Kasumi-1 (cell line): ENCODE results near the gene EXOSC9.

ENCODE experiments used
- DNase-seq, 2 experiments: peaks; one replicate each; lab custom pipeline; 2025; lab: John Stamatoyannopoulos, UW

EXOSC9 gene

DNA sequence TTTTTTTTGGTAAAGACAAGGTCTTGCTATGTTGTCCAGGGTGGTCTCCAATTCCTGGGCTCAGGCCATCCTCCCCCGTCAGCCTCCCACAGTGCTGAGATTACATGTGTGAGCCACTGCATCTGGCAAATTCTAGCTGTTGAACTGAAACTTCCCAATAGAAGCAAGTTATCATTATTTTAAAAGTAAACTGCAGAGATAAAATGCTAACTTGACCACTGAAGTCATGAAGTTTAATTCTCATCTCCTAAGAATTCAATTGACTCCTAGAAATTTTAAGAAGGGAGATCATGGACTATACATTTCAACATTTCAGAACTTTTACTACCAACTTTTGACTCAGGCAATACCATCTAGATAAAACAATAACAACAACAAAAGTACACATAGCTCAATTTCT is 11.7 kb upstream of the EXOSC9 start:
- DNase-seq = no peak

DNA sequence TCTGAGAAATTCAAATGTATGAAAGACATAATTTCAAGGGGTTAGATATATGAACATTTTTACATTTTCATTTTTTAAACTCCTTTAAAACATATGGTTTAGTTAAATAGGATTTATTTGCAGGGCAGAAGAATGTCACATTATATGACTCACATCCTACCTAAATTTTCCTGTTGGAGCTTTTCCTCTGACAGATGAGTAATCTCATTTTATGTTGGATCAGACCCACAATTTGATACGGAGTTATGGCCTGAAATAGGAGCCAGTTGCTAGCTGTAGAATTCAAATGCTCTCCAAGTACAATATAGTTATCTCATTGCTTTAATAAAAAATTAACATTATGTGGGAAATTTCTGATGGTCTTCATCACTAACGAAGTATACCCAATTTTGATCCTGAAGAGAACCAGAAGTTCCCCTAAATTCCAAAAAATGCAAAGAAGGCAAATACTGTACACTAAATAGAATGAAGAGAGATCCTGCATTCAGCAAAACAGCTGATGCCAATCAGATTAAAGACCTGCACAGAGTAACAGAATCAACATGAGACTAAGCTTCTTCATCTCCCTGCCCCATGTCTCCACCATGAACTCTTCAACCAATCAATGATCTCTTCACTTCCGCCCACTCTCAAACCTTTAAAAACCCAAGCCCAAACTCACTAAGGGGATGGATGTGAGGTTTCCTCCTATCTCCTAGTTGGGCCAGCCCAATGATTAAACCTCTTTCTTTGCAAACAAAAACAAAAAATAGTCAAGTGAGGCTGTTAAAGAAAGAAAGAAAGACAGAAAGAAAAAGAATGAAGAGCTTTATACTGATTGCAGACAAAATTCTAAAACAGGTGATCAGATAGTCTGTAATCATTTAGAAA is 10.9 kb upstream of the EXOSC9 start:
- no peak for DNase-seq

DNA sequence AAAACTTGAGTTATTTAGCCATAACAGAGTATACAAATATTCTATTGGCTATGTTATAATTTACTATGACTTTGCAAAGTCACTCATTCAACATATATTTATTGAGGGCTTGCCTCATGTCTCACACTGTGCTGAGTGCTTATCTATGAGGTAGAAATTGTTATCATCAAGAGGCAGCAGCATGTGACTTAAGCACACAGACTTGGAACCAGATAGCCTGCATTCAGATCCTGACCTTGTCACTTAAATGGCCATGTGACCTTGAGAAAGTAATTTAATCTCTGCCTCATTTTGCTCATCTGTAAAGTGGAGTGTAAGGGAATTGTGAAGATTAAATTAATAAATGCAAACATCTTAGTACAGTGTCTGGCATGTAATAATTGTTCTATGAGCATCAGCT is 10.1 kb upstream of the EXOSC9 start:
- DNase-seq = no peak

DNA sequence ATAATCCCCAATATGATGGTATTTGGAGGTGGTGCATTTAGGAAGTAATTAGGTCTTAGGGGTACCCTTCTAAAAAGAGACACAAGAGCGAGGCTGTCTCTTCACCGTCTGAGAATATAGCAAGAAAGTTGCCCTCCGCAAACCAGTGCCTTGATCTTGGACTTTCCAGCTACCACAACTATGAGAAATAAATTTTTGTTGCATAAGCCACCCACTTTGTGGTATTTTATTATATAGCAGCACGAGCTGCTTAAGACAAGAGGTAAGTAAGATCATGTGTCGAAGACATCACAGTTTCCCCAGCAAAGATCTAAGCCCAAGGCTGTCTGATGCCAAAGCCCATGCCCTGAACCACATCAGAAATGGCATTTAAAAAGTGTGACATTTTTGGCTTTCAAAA is 9.6 kb upstream of the EXOSC9 start:
- DNase-seq = no peak

DNA sequence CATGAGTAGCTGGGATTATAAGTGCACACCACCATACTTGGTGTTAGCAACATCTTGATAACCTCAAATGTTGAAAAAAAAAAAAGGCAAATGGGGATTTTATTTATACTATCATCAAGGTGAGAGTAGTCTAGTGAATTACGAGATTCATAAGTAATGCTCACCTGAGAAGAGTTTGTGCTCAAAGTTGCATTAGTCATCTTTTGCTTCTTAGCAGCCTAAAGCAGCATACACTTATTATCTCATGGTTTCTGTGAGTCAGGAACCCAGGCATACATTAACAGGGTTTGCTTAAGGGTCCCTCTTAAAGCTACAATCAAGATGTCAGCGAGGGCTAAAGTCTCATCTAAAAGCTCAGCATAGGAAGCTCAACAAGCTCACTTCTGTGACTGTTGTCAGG is 8.2 kb upstream of the EXOSC9 start:
- DNase-seq = no peak

DNA sequence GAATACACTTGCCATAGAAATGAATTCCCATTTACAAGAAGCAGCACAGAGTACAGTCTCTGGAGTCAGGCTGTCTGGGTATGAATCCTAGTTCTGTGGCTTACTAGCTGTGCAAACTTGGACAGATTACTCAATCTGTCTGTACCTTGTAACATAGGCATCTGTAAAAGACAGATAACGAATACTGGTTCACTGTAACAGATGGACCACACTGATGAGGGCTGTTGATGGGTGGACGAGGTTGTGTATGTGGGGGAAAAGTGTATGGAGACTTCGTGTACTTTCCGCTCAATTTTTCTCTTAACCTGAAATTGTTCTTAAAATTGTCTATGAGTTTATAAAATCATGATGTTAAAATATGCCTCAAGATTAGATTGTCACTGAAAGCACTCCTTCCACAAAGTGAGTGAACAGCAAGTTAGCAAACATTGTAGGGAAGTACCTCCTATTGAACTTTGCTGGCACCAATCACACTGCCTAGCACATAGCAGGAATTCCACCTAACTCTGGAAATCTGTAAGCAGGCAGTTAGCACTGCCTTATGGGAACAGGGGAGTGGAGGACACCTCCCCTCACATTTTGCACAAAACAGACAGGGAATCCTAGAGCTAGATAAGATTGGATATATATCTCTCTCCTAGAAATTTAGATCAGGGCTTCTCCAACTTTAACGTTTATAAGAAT is 6.5 kb upstream of the EXOSC9 start:
- DNase-seq = no peak

DNA sequence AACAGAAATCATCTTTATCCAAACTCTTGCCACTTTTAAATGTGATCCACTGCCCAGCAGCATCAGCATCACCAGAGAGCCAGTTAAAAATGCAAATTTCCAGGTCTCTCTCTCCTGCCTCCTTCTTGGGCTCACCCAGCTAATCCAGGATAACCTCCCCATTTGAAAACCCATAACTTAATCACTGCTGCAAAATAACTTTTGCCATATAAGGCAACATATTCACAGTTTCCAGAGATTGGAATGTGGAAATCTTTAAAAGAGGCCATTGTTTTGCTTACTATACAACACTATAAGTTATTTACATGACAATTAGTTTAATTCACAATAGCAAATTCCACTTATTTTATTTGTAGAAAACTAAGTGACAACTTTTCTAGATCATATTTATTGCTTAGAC is 4.8 kb upstream of the EXOSC9 start:
- DNase-seq = no peak

DNA sequence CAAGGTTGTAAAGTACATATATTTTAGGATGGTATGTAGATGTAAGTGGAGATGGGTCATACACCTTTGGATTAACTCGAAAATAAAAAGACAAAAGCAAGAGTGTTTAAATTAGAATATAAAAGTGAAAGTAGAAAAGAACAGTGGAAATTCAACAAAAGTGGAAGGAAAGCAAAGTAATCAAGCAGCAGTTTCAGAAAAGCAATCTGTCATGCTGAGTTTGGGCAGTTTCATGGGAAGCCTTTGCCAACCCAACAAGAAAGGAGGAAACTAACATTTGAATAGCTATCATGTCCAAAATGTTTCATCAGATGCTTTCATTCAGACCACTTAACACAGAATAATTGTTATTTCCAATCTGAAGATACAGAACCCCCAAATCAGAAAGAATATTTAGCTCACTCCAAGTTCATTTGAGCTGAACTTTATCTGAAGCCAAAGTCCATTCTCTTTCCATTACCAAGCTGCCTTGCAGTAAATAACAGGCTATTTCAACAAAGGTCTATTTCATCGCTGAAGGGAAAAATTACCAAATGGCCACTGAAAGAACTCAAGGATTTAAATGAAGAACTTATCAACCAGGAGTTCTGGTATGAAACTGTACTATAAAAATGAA is 1.8 kb upstream of the EXOSC9 start:
- DNase-seq = peak in 1 of 2 experiments; percentile 5

DNA sequence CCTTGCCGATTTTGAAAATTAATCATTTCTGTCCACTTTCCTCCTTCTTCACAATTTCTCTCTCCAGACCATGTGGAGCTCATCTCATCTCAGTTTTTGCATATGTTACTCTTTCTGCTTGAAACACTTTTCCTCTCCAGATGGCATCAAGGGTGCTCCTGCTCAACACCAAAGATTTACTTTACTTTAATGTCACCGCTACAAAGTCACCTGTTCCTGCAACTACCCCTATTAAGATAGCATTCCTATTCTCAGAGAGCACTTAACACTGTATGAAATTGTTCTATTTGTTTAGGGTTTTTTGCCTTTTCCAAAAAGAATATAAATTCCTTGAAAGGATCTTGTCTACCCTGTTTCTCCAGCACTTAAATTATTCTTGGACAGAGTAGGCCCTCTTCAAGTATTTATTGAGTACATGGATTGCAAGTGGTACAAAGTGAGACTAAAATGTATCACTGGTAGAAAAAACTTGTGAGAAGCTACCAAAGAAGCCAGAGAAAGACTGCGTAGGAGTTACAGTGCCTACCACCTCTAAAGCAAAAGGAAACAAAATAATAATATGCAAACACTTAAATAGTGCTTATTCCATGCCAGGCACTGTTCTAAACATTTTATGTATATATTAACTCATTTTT is 1.1 kb upstream of the EXOSC9 start:
- DNase-seq = no peak

DNA sequence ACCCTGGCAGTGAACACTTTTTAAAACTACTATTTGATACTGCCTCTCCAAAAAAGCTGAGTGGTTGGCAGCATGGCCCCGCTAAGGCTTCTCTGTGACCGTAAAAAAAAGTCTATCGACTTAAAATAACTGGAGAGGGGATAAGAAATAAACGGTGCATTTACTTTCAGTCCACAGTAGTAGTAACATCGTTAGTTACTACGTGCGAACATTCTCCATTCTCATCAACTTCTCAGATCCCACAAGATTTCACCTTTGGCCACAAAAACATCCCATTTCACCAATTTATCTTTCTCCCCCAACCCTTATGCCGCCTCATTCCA is 524 bp upstream of the EXOSC9 start:
- peak; percentile 63 to 66 for DNase-seq

DNA sequence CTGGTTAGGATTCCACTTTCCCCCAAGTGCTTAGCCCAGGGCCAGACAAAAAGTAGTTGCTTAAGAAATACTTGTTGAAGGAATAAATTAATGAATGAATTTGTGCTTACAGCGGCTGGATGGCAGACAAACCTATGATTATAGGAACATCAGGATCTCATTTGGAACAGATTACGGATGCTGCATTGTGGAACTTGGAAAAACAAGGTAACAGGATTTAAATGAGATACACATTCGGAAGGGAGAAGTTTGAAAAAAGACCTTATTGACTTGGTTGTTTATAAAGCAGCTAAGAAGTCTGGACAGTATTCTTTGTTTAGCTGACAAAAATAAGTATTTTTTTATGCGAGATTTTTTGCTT is 572 bp downstream of the EXOSC9 start:
- DNase-seq = no peak

DNA sequence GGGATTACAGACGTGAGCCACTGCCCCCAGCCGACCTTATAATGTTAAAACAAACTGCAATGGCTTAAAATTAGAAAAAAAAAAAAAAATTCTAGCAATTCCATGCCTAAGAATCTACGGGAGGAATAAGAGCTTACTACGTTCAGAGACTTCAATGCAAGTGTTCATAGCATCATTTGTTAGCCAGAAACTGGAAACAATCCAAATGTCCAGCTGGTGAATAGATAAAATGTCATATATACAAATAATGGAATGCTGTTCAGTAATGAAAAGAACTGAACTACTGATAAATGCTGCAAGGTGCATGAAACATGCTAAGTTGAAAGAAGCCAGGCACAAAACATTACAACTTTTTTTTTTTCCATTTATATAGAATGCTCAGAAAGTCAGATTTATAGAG is 5.3 kb downstream of the EXOSC9 start:
- no peak for DNase-seq

DNA sequence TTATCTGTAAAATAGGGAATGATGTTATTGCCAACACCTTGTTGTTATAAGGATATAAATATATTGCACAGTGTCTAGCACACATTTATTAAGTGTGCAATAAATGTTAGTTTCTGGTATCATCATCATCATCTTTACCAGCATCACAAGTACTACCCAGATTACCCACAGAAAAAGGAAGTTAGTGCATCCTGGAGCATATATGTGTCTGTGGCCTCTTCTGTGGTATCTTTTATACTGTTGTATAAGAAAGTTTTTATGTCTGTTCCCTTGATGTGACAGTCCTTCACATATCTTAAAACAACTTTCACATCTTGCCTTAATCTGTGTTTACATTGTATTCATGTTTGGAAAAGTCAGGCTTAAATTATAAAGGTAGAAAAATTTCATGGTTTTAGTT is 10.0 kb downstream of the EXOSC9 start:
- DNase-seq = peak in 1 of 2 experiments; percentile 47

DNA sequence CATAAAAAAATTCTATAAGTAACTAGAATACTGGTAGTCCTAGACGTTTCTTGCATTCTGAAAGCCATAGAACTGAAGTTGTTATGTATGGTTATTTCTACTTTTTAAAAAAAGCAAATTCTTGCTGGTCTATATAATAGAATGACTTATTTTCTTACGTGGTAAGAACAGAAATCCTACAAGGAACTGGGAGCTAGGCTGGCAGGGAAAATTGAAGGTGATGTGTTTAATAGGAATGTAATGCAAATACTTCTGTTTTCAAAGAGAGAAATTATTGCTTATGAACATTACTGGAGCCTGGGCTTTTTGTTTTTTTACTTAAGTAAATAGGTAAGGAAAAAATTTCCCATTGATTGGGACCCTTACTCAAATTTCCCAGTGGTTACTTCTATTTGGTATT is 13.6 kb downstream of the EXOSC9 start:
- DNase-seq = no peak

DNA sequence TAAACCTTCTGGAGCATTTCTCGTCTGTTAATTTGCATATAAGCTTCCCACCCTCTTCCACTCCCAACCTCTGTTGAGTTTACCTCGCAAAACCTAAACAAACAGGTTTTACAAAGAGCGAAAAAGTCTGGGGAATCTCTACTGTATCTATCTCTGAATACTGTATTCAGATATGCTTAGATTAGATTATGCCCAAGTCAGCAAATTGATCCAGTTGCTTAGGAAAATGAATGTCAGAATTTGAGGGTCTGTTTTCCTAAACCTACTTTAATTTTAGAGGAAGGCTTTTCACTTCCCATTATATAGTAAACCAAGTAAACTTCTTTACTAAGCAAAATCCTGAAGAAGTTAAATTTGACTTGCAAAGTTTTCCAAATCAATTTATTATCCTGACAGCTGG is 15.9 kb downstream of the EXOSC9 start:
- DNase-seq = no peak

DNA sequence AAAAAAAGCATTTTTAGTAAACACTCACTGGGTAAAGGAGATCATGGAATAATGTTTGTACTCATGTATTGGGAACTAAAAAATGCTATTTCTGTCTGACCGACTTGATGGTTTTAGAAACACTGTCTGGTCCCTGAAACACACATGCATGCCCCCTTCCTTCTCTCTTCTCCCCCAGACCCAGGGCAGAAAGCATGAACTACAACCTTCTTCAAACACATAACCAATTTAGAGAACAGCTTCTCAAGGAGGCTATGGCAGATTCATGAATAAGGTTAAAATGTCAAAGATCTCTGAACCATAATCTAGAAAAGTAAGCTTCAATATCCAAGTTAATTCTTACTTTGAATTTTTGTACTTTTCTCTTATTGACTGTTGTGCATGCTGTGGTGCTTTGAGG is 16.6 kb downstream of the EXOSC9 start:
- no peak for DNase-seq

DNA sequence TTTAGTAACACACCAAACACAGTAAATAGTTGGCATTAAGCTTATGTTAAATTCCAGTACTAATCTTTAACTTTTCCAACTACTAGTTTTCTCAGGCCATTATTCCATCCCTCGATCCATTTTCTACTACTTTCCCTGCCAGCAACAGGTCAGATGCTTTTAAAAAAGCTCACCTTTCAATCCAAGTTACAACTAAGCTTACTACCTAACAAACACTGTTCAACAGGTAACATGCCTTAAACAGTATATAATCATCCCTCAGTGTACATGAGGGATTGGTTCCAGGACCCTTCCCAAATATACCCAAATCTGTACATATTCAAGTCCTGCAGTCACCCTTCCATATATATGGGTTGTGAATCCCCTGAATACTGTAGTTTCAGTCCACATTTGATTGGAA is 17.1 kb downstream of the EXOSC9 start:
- DNase-seq = no peak

DNA sequence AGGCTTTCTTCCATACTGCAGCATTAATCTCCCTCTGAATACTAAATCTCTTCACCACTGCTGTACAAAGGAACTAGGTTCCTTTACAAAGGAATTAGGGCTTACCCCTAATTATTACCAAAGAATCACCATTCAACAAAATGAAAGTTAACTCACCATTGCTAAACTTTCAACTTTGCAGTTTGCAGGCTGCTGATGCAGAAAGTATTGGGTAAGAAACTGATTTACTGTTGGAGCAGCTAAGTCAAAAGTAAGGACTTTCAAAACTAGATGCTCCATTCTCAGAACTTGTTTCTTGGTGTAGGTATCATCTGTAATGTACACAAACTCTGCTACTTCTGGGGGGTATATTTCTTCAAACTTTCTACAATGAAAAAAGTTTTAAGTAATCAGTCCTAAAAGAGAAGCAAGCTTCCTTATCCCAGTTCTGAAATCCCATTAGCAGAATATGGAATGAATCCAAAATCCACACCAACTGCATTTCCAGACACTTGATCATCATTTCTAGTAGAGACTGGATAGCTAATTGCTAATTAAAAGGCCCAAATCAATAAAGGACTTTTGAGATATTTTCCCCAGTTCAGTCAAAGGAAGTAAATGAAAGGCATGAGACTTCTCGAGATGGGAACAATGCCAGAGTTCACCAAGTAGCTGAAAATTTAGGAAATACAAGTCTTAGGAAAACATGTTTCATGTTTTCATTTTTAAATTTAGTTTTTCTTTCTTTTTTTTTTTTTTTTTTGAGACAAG is 18.3 kb downstream of the EXOSC9 start:
- DNase-seq = no peak

DNA sequence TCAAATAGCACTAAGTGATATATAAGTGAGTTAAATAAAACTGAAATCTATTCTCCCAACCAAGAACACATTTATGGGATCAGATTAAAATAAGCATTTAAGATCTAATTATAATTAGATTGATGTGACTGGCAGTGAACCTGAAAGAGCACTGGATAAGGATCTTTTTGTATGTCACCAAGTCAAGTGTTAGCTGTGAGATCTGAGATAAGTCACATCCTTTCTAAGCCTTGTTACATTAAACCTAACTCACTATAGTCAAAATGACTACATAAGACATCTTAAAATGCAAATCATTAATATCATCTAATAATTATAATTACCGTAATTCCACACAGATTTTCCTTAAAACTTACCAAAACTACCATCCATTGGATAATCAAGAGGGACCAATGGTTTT is 20.9 kb downstream of the EXOSC9 start:
- no peak for DNase-seq

DNA sequence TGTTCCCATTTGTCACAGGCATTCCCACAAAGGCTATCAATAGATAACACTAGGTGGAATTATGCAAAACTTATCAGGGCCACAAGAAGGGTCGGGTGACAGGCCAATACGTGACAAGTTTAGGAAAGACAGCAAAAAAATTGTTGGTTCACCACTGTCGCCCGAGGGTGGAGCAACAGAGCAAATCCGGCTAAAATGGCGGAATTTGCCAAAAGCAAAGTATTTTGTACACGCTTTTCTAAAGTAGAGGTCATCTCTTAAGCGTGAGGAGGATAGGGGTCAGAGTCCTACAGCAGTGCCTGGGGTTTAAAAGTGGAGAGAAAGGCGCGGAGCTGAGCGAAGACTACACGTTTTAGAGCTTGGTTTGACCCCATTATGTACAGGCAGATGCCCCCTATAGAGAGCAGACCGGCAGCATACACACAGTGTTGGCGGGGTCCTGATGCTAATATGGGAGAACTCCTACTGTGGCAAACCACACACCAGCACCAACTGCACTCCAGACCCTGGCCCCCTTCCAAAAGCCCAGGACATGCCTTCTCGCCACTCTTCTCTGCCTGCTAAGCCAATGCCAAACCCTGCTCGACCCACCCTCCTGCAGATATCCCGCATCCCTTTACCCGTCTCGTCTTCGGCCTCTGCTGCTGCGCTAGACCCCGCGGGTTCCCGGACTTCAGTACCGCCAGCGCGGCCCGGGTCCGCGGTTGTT is 21.8 kb downstream of the EXOSC9 start:
- DNase-seq = peak; percentile 81 to 82

DNA sequence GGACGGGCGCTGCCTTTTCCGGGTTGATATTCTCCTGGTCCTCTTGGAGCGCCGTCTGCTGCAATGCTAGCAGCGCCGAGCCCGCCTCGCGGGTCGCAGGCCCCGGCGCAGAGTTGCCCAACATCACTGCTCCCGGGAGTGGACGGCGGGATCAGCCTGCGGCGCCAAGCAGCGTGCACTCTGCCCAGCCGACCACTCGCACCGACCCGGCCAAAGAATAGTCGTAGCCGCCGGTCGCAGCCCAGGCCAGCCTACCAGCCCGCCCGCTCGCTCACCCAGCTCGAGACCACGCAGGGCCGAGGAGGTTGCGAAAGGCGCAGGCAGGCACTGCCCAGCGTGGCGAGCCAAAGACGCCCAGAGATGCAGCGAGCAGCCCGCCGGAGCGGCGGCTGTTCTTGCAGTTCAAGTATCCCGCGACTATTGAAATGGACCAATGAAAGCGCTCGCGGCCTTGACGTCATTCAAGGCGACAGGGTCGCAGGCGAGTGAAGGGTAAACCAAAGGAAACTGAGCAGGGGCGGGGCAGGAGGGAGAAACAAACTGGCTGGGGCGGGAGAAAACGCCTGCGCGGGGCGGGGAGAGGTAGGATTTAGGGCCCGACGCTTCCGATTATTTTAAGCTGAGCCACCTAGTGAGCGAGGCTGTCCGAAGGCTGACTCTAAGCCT is 22.5 kb downstream of the EXOSC9 start, which contains the start of gene CCNA2:
TSS of gene CCNA2 (minus strand) at position 379 of the 666 bp plus-strand sequence. CDS start at position 124, 255 bp downstream.
- peak; percentile 97 to 98 for DNase-seq
